ENCODE measurements around the gene SLC16A13.

DNA sequence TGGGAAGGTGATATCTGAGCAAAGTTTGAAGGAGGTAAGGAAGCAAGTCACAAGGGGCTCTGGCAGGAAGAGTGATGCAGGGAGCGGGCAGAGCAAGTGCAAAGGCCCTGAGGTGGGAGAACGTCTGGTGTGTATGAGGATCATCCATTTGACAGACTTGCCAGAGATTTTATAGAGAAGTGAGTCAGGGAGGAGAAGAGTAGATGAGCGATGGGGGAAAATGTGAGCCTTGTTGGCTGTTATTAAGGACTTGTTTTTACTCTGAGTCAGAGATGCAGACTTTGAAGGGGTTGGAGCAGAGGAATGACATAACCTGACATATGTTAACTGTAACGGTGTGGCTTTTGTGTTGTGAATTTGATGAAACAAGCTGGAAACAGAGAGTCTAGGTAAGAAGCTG, 47.8 kb downstream of the SLC16A13 start:
- TF ChIP-seq, protein P1, sequence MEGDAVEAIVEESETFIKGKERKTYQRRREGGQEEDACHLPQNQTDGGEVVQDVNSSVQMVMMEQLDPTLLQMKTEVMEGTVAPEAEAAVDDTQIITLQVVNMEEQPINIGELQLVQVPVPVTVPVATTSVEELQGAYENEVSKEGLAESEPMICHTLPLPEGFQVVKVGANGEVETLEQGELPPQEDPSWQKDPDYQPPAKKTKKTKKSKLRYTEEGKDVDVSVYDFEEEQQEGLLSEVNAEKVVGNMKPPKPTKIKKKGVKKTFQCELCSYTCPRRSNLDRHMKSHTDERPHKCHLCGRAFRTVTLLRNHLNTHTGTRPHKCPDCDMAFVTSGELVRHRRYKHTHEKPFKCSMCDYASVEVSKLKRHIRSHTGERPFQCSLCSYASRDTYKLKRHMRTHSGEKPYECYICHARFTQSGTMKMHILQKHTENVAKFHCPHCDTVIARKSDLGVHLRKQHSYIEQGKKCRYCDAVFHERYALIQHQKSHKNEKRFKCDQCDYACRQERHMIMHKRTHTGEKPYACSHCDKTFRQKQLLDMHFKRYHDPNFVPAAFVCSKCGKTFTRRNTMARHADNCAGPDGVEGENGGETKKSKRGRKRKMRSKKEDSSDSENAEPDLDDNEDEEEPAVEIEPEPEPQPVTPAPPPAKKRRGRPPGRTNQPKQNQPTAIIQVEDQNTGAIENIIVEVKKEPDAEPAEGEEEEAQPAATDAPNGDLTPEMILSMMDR (IDR thresholded peaks at IDR 0.05): no peak
- TF ChIP-seq POLR2A (IDR thresholded peaks at IDR 0.05): no peak

Data from right lobe of liver (tissue), 4 donors.